ENCODE results near the gene SNED1.

Gene SNED1

GRCh38 chr2:241110607-241111439 lies 112.4 kb downstream of the SNED1 start:
- no peak for DNase-seq

GRCh38 chr2:241111440-241111805 lies 113.0 kb downstream of the SNED1 start:
- no peak for DNase-seq

GRCh38 chr2:241112046-241112445 lies 113.6 kb downstream of the SNED1 start:
- DNase-seq: no peak

- DNase-seq: no peak
Observed at GRCh38 chr2:241112592-241112991, 114.2 kb downstream of the SNED1 start.

GRCh38 chr2:241114836-241115235 lies 116.4 kb downstream of the SNED1 start:
- no peak for DNase-seq

- no peak for DNase-seq
Observed at GRCh38 chr2:241115361-241115760, 116.9 kb downstream of the SNED1 start.

GRCh38 chr2:241116606-241117560 lies 118.5 kb downstream of the SNED1 start:
- DNase-seq: no peak

- no peak for DNase-seq
Observed at GRCh38 chr2:241118737-241119505, 120.5 kb downstream of the SNED1 start.

GRCh38 chr2:241120440-241120839 lies 122.0 kb downstream of the SNED1 start:
- DNase-seq: no peak

GRCh38 chr2:241121008-241121407 lies 122.6 kb downstream of the SNED1 start:
- DNase-seq: no peak

- DNase-seq: no peak
Observed at GRCh38 chr2:241122376-241123002, 124.1 kb downstream of the SNED1 start.

GRCh38 chr2:241123816-241124536 lies 125.6 kb downstream of the SNED1 start:
- no peak for DNase-seq

GRCh38 chr2:241125626-241126025 lies 127.2 kb downstream of the SNED1 start:
- DNase-seq: no peak

GRCh38 chr2:241126201-241126611 lies 127.8 kb downstream of the SNED1 start:
- DNase-seq: no peak

GRCh38 chr2:241126771-241127202 lies 128.4 kb downstream of the SNED1 start:
- no peak for DNase-seq

GRCh38 chr2:241128266-241128665 lies 129.8 kb downstream of the SNED1 start:
- no peak for DNase-seq

- DNase-seq: no peak
Observed at GRCh38 chr2:241129086-241129871, 130.9 kb downstream of the SNED1 start.

GRCh38 chr2:241130316-241130715 lies 131.9 kb downstream of the SNED1 start:
- no peak for DNase-seq

GRCh38 chr2:241131531-241131930 lies 133.1 kb downstream of the SNED1 start:
- DNase-seq: no peak

GRCh38 chr2:241132538-241133435 lies 134.4 kb downstream of the SNED1 start:
- no peak for DNase-seq
